GM19328 (cell line): ENCODE results near the gene SMC3.
"Not testable (repeated sequence)": the region's sequence is repeated elsewhere in the genome, so short reads cannot be mapped to it uniquely, and the experiment has no call there.

Experiments
- ATAC-seq: cut with Tn5 transposase; IDR thresholded peaks from one replicate; pipeline ENCODE4 v1.9.1; 2021; ENCODE audit warnings: mild to moderate bottlenecking, moderate library complexity; ENCODE audit not compliant: unreplicated experiment

The SMC3 gene

GRCh38 chr10:110620398-110620719 is 52.9 kb downstream of the SMC3 start:
- no peak for ATAC-seq

- not testable (repeated sequence) for ATAC-seq
These were observed 55.8 kb downstream of the SMC3 start for GRCh38 chr10:110623316-110623715.

- no peak for ATAC-seq
These were observed 57.9 kb downstream of the SMC3 start for GRCh38 chr10:110625356-110625894.

- ATAC-seq = no peak
These were observed 58.7 kb downstream of the SMC3 start for GRCh38 chr10:110625951-110626855.

GRCh38 chr10:110628161-110628560 is 60.7 kb downstream of the SMC3 start:
- ATAC-seq = no peak

GRCh38 chr10:110629680-110630191 is 62.2 kb downstream of the SMC3 start:
- no peak for ATAC-seq

GRCh38 chr10:110631934-110632333 is 64.4 kb downstream of the SMC3 start:
- ATAC-seq = no peak

GRCh38 chr10:110632591-110633215 is 65.2 kb downstream of the SMC3 start:
- ATAC-seq = no peak

GRCh38 chr10:110634527-110635209 is 67.2 kb downstream of the SMC3 start:
- ATAC-seq = no peak

- no peak for ATAC-seq
These were observed 69.1 kb downstream of the SMC3 start for GRCh38 chr10:110636572-110636931.

GRCh38 chr10:110636932-110637557 is 69.5 kb downstream of the SMC3 start:
- ATAC-seq = no peak

GRCh38 chr10:110637558-110638053 is 70.1 kb downstream of the SMC3 start:
- no peak for ATAC-seq

GRCh38 chr10:110638319-110638718 is 70.8 kb downstream of the SMC3 start:
- ATAC-seq = no peak

- ATAC-seq = not testable (repeated sequence)
These were observed 71.6 kb downstream of the SMC3 start for GRCh38 chr10:110639046-110639445.

GRCh38 chr10:110639858-110640257 is 72.4 kb downstream of the SMC3 start:
- not testable (repeated sequence) for ATAC-seq

GRCh38 chr10:110641256-110641655 is 73.8 kb downstream of the SMC3 start:
- no peak for ATAC-seq

GRCh38 chr10:110642204-110643034 is 74.9 kb downstream of the SMC3 start:
- ATAC-seq = no peak

- no peak for ATAC-seq
These were observed 75.6 kb downstream of the SMC3 start for GRCh38 chr10:110643035-110643652.
